ENCODE results near the gene DAGLA. TPM values are rescaled to one million over a fixed set of nuclear protein-coding genes. Genes with fewer than 3 reads are reported as not detected.

DAGLA gene
- total and polyA plus RNA-seq, 2 experiments from 2014 or later, result 7.4 to 8.9 TPM

DNA sequence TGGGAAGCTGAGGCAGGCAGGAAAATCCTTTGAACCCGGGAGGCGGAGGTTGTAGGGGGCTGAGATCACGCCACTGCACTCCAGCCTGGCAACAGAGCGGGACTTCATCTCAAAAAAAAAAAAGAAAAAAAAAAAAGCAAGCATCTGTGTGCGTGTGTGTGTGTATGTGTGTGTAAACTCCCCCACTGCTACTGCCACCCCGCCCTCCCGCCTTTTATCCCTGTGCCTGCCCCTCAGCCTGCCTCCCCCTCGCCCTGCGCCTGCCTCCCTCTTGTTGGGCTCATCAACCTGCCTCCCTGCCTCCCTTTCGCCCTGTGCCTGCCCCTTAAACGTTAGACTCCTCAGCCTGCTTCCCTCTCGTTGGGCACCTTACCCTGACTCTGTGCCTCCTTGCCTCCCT is 94.2 kb downstream of the DAGLA start:
- DNase-seq (ENCODE audit: low spot score), result no peak
- H3K36me3 ChIP-seq (replicated peaks; ENCODE audit: insufficient read depth, low read depth), result no peaks in the 10 kb centered on the region
- no peaks in the 10 kb centered on the region for H3K27me3 ChIP-seq
- TF ChIP-seq EZH2 (IDR thresholded peaks at IDR 0.05; ENCODE audit: borderline replicate concordance), result no peak
- TF ChIP-seq EZH2phosphoT487 (IDR thresholded peaks at IDR 0.05; ENCODE audit: low read depth, severe bottlenecking, unreplicated experiment), result no peak
- TF ChIP-seq, protein P1, sequence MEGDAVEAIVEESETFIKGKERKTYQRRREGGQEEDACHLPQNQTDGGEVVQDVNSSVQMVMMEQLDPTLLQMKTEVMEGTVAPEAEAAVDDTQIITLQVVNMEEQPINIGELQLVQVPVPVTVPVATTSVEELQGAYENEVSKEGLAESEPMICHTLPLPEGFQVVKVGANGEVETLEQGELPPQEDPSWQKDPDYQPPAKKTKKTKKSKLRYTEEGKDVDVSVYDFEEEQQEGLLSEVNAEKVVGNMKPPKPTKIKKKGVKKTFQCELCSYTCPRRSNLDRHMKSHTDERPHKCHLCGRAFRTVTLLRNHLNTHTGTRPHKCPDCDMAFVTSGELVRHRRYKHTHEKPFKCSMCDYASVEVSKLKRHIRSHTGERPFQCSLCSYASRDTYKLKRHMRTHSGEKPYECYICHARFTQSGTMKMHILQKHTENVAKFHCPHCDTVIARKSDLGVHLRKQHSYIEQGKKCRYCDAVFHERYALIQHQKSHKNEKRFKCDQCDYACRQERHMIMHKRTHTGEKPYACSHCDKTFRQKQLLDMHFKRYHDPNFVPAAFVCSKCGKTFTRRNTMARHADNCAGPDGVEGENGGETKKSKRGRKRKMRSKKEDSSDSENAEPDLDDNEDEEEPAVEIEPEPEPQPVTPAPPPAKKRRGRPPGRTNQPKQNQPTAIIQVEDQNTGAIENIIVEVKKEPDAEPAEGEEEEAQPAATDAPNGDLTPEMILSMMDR (IDR thresholded peaks at IDR 0.05; ENCODE audit: poor library complexity), result no peak
- WGBS (ENCODE audit: low lambda C conversion rate, missing lambda C conversion rate), result 74% methylated on average over 8 of the region's 12 CpGs
- no peaks in the 10 kb centered on the region for H4K20me1 ChIP-seq (ENCODE audit: insufficient read depth, poor library complexity, severe bottlenecking)
- no peaks in the 10 kb centered on the region for H3K9me2 ChIP-seq (replicated peaks; ENCODE audit: insufficient read depth)
- peaks cover 35% of the 10 kb centered on the region for H3K4me1 ChIP-seq (ENCODE audit: insufficient read depth)
- no peaks in the 10 kb centered on the region for H3K9me3 ChIP-seq (ENCODE audit: low read depth)
- H3K27ac ChIP-seq, result no peak overlapping the region
- H3K79me2 ChIP-seq, result no peaks in the 10 kb centered on the region
- no peak overlapping the region for H2AFZ ChIP-seq
- H3K4me2 ChIP-seq, result no peak overlapping the region
- H3K4me3 ChIP-seq, result no peak overlapping the region

DNA sequence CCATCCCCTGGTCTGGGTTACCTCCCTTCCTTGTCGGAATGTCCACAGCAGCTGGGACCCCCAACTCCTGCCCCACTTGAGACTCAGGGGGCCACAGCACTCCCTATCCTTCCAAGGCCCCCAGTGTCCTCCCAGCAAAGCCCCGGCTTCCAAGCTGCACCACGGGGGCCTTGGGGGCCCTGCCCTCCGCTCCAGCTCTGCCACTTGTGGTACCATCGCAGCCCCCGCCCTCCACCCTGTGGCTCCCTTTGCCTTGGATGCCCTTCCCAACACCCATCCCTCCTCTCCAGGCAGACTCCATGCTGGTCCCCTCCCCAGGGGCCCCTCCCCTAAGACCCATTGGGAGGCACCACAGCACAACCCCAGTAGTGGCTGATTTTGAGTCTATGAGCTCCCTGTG is 94.9 kb downstream of the DAGLA start:
- no peak for DNase-seq (ENCODE audit: low spot score)
- no peaks in the 10 kb centered on the region for H3K9me2 ChIP-seq (replicated peaks; ENCODE audit: insufficient read depth)
- H3K4me2 ChIP-seq, result no peak overlapping the region
- H3K79me2 ChIP-seq, result no peaks in the 10 kb centered on the region
- 100% methylated on average over 6 of the region's 6 CpGs for WGBS (ENCODE audit: low lambda C conversion rate, missing lambda C conversion rate)
- no peaks in the 10 kb centered on the region for H4K20me1 ChIP-seq (ENCODE audit: insufficient read depth, poor library complexity, severe bottlenecking)
- no peaks in the 10 kb centered on the region for H3K27me3 ChIP-seq
- no peak overlapping the region for H3K4me3 ChIP-seq
- TF ChIP-seq EZH2phosphoT487 (IDR thresholded peaks at IDR 0.05; ENCODE audit: low read depth, severe bottlenecking, unreplicated experiment) (no peak), EZH2 (IDR thresholded peaks at IDR 0.05; ENCODE audit: borderline replicate concordance) (no peak)
- TF ChIP-seq, protein P1 (IDR thresholded peaks at IDR 0.05; ENCODE audit: poor library complexity), result no peak
- H3K4me1 ChIP-seq (ENCODE audit: insufficient read depth), result peaks cover 28% of the 10 kb centered on the region
- no peaks in the 10 kb centered on the region for H3K9me3 ChIP-seq (ENCODE audit: low read depth)
- H3K36me3 ChIP-seq (replicated peaks; ENCODE audit: insufficient read depth, low read depth), result no peaks in the 10 kb centered on the region
- no peak overlapping the region for H2AFZ ChIP-seq
- H3K27ac ChIP-seq, result no peak overlapping the region

DNA sequence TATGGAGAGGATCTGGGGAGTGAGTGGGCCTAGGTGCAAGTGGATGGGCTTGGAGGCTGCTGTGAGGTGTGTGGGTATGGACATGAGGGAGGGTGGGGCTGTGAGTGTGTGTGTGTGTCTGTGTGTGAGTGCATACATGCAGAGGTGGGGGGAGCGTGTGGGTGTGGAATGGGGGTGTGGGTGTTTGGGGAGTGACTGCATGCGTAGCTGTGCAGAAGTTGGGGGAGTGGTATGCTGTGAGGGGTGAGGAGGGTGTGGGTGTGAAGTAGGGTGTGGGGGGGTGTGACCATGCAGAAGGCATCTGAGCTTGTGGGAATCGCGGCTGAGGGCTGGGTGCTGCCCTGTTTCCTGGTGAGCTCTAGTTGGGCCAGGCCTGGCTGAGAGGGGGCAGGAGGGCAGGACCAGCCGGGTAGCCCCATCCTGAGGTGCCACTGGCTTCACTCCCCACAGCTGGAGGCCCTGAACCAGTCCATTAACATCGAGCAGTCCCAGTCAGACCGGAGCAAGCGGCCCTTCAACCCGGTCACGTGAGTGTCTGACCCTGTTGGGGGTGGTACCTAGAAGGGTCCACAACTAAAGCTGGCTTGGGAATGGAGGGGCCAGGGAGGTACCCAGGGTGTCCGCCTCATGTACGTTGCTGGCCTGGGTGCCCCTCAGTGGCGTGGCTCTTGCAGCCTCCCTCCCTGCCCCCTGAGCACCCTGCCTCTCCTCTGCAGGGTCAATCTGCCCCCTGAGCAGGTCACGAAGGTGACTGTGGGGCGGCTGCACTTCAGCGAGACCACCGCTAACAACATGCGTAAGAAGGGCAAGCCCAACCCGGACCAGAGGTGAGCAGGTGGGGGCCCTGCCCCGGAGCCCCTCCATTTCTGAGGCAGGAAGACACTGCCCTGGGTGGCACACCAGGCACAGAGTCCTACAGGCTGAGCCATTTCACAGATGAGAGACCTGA is 95.7 kb downstream of the DAGLA start:
- Histone ChIP-seq H4K20me1 (ENCODE audit: insufficient read depth, poor library complexity, severe bottlenecking) (no peaks in the 10 kb centered on the region), H3K79me2 (no peaks in the 10 kb centered on the region), H2AFZ (no peak overlapping the region), H3K9me3 (ENCODE audit: low read depth) (no peaks in the 10 kb centered on the region), H3K9me2 (replicated peaks; ENCODE audit: insufficient read depth) (no peaks in the 10 kb centered on the region), H3K4me3 (no peak overlapping the region), H3K27me3 (no peaks in the 10 kb centered on the region), H3K36me3 (replicated peaks; ENCODE audit: insufficient read depth, low read depth) (no peaks in the 10 kb centered on the region), H3K27ac (no peak overlapping the region), H3K4me1 (ENCODE audit: insufficient read depth) (peaks cover 23% of the 10 kb centered on the region), H3K4me2 (no peak overlapping the region)
- WGBS (ENCODE audit: low lambda C conversion rate, missing lambda C conversion rate), result 91% methylated on average over 16 of the region's 20 CpGs
- TF ChIP-seq EZH2 (IDR thresholded peaks at IDR 0.05; ENCODE audit: borderline replicate concordance), result no peak
- TF ChIP-seq, protein P1 (IDR thresholded peaks at IDR 0.05; ENCODE audit: poor library complexity), result no peak
- no peak for TF ChIP-seq EZH2phosphoT487 (IDR thresholded peaks at IDR 0.05; ENCODE audit: low read depth, severe bottlenecking, unreplicated experiment)
- DNase-seq (ENCODE audit: low spot score), result no peak

Measured in hepatocyte (in vitro differentiated cells).